DOHH2 (cell line): ENCODE measurements around the gene CLDN1.

Source experiments
- CTCF ChIP-seq: fragments of 200-600 bp; sonication (generic); IDR thresholded peaks from one replicate; pipeline ENCODE4 v1.5.1; 2014; ENCODE audit warnings: antibody characterized with exemption, mild to moderate bottlenecking, low read depth, low read length; ENCODE audit not compliant: poor library complexity, severe bottlenecking
- EZH2phosphoT487 ChIP-seq: fragments of 200-600 bp; sonication (generic); IDR thresholded peaks from 2 replicates; pipeline ENCODE4 v1.6.1; 2017; ENCODE audit warnings: borderline replicate concordance, mild to moderate bottlenecking, antibody characterized with exemption, low read length, moderate library complexity, mixed read lengths

GRCh38 chr3:190288836-190289235 lies 33.4 kb downstream of the CLDN1 start:
- TF ChIP-seq EZH2phosphoT487, result no peak
- TF ChIP-seq CTCF, result no peak
